Neural cell (in vitro differentiated cells): ENCODE measurements around the gene P2RX2. TPM values are rescaled to one million over a fixed set of nuclear protein-coding genes. Genes with fewer than 3 reads are reported as not detected.

ENCODE experiments used
- H2AFZ ChIP-seq: fragments of 200-600, 300-800 bp; sonication (generic), shearing (Covaris generic); 2 replicates; pipeline ENCODE4 v1.6.0; 2014; ENCODE audit warnings: low read depth, mild to moderate bottlenecking, antibody characterized with exemption, low read length, moderate library complexity
- H3F3A ChIP-seq: fragments of 200-600 bp; shearing (Covaris generic); 2 replicates; pipeline ENCODE4 v1.6.1; 2016; ENCODE audit warnings: mild to moderate bottlenecking, moderate library complexity, mixed read lengths, antibody characterized with exemption, low read length; ENCODE audit not compliant: insufficient read depth, poor library complexity, severe bottlenecking
- H3K27ac ChIP-seq: fragments of 200-600, 300-800 bp; sonication (generic), shearing (Covaris generic); 2 replicates; pipeline ENCODE4 v1.5.1; 2014; ENCODE audit warnings: mild to moderate bottlenecking, low read length, moderate library complexity
- H3K27me3 ChIP-seq: fragments of 300-800, 200-600 bp; sonication (generic), shearing (Covaris generic); 2 replicates; pipeline ENCODE4 v1.6.0; 2014; ENCODE audit warnings: mild to moderate bottlenecking, low read depth, low read length, moderate library complexity; ENCODE audit not compliant: insufficient read depth
- H3K36me3 ChIP-seq: fragments of 300-800, 200-600 bp; sonication (generic), shearing (Covaris generic); 2 replicates; pipeline ENCODE4 v1.5.1; 2014; ENCODE audit warnings: mild to moderate bottlenecking, antibody characterized with exemption, low read length, moderate library complexity; ENCODE audit not compliant: insufficient read depth
- H3K4me2 ChIP-seq: fragments of 300-800, 200-600 bp; sonication (generic), shearing (Covaris generic); 2 replicates; pipeline ENCODE4 v1.6.0; 2014; ENCODE audit warnings: mild to moderate bottlenecking, low read length
- H3K4me3 ChIP-seq: fragments of 300-800, 200-600 bp; sonication (generic), shearing (Covaris generic); 2 replicates; pipeline ENCODE4 v1.5.1; 2014; ENCODE audit warnings: mild to moderate bottlenecking, low read length, moderate library complexity
- H3K79me2 ChIP-seq: fragments of 200-600 bp; shearing (Covaris generic); replicated peaks from 2 replicates; pipeline ENCODE4 v1.6.0; 2014; ENCODE audit warnings: mild to moderate bottlenecking, low read length, moderate library complexity; ENCODE audit not compliant: insufficient read depth
- H3K9ac ChIP-seq: fragments of 300-800, 200-600 bp; sonication (generic), shearing (Covaris generic); 2 replicates; pipeline ENCODE4 v1.6.1; 2016; ENCODE audit warnings: mild to moderate bottlenecking, low read length, mixed read lengths
- H3K9me2 ChIP-seq: fragments of 200-600 bp; shearing (Covaris generic); 2 replicates; pipeline ENCODE4 v1.6.1; 2016; ENCODE audit warnings: mild to moderate bottlenecking, low read length, mixed read lengths; ENCODE audit not compliant: insufficient read depth
- H3K9me3 ChIP-seq: fragments of 200-600, 300-800 bp; sonication (generic), shearing (Covaris generic); 2 replicates; pipeline ENCODE4 v1.6.1; 2016; ENCODE audit warnings: mild to moderate bottlenecking, mixed run types, low read length, moderate library complexity, mixed read lengths
- H4K20me1 ChIP-seq: fragments of 200-600 bp; shearing (Covaris generic); 2 replicates; pipeline ENCODE4 v1.6.1; 2016; ENCODE audit warnings: mild to moderate bottlenecking, mixed run types; ENCODE audit not compliant: insufficient read depth
- CTCF ChIP-seq: fragments of 450-650 bp; IDR thresholded peaks from 2 replicates; pipeline ENCODE4 v1.5.1; 2014; ENCODE audit warnings: antibody characterized with exemption, mild to moderate bottlenecking, moderate library complexity; ENCODE audit not compliant: poor library complexity, severe bottlenecking
- EP300 ChIP-seq: fragments of 450-650 bp; conservative IDR thresholded peaks from 2 replicates; pipeline ENCODE4 v1.6.1; 2014; ENCODE audit warnings: antibody characterized with exemption, mild to moderate bottlenecking, moderate library complexity; ENCODE audit not compliant: poor library complexity, severe bottlenecking
- EZH2 ChIP-seq: fragments of 200-600, 300-800 bp; shearing (Covaris generic), sonication (generic); IDR thresholded peaks from 2 replicates; pipeline ENCODE4 v1.6.1; 2014; ENCODE audit warnings: antibody characterized with exemption, low read length, borderline replicate concordance, mild to moderate bottlenecking; ENCODE audit not compliant: insufficient read depth, poor library complexity, severe bottlenecking
- MXI1 ChIP-seq: fragments of 450-650 bp; conservative IDR thresholded peaks from 2 replicates; pipeline ENCODE4 v1.6.1; 2014; ENCODE audit warnings: antibody characterized with exemption, mild to moderate bottlenecking; ENCODE audit not compliant: poor library complexity, severe bottlenecking
- POLR2AphosphoS5 ChIP-seq: IDR thresholded peaks from 2 replicates; pipeline ENCODE4 v1.6.1; 2012
- RAD21 ChIP-seq: fragments of 450-650 bp; conservative IDR thresholded peaks from 2 replicates; pipeline ENCODE4 v1.6.1; 2014; ENCODE audit warnings: antibody characterized with exemption, mild to moderate bottlenecking, moderate library complexity
- REST ChIP-seq: IDR thresholded peaks from 2 replicates; pipeline ENCODE4 v1.6.1; 2012; ENCODE audit warnings: borderline replicate concordance
- SMC3 ChIP-seq: fragments of 450-650 bp; conservative IDR thresholded peaks from 2 replicates; pipeline ENCODE4 v1.6.1; 2014; ENCODE audit warnings: antibody characterized with exemption, mild to moderate bottlenecking, moderate library complexity; ENCODE audit not compliant: poor library complexity
- TAF1 ChIP-seq: IDR thresholded peaks from 2 replicates; pipeline ENCODE4 v1.6.1; 2012; ENCODE audit warnings: low read depth
- polyA plus RNA-seq: library from polyadenylated mRNA; depleted of rRNA; stranded (reverse); fragments of >200 nt; gene quantifications from 2 replicates; pipeline ENCODE4 v1.2.3, GENCODE V29; 2014

P2RX2 gene
- polyA plus RNA-seq, 1 donor from 2014 or later = not detected

GRCh38 chr12:132572801-132573760 is 45.5 kb upstream of the P2RX2 start:
- H3K9me2 ChIP-seq = no peaks in the 10 kb centered on the region
- no peaks in the 10 kb centered on the region for H3K36me3 ChIP-seq
- H3K27me3 ChIP-seq = no peaks in the 10 kb centered on the region
- H3F3A ChIP-seq = no peaks in the 10 kb centered on the region
- no peak overlapping the region for H2AFZ ChIP-seq
- no peak overlapping the region for H3K4me2 ChIP-seq
- H3K27ac ChIP-seq = no peak overlapping the region
- H3K4me3 ChIP-seq = no peak overlapping the region
- no peaks in the 10 kb centered on the region for H3K9me3 ChIP-seq
- no peaks in the 10 kb centered on the region for H4K20me1 ChIP-seq
- no peak overlapping the region for H3K9ac ChIP-seq
- TF ChIP-seq CTCF (no peak), POLR2AphosphoS5 (no peak), SMC3 (no peak), EP300 (no peak), REST (no peak), EZH2 (no peak), MXI1 (no peak), TAF1 (no peak), RAD21 (no peak)
- H3K79me2 ChIP-seq = no peaks in the 10 kb centered on the region

GRCh38 chr12:132574271-132574996 is 44.1 kb upstream of the P2RX2 start:
- Histone ChIP-seq H3K27me3 (no peaks in the 10 kb centered on the region), H3K27ac (no peak overlapping the region), H3K9me2 (no peaks in the 10 kb centered on the region), H3K9me3 (no peaks in the 10 kb centered on the region), H3K4me2 (no peak overlapping the region), H2AFZ (no peak overlapping the region), H3K79me2 (no peaks in the 10 kb centered on the region), H3K36me3 (no peaks in the 10 kb centered on the region), H3K4me3 (no peak overlapping the region), H3F3A (no peaks in the 10 kb centered on the region), H3K9ac (no peak overlapping the region), H4K20me1 (no peaks in the 10 kb centered on the region)
- TF ChIP-seq SMC3 = no peak
- no peak for TF ChIP-seq POLR2AphosphoS5
- no peak for TF ChIP-seq EZH2
- TF ChIP-seq MXI1 = no peak
- TF ChIP-seq TAF1 = no peak
- no peak for TF ChIP-seq CTCF
- TF ChIP-seq RAD21 = no peak
- TF ChIP-seq EP300 = no peak
- no peak for TF ChIP-seq REST
